Measurements from ENCODE around the gene POGK.

GRCh38 chr1:166859597-166859996 is 20.3 kb downstream of the POGK start:
- TF ChIP-seq ZNF140 (tag by site-specific recombination; IDR thresholded peaks at IDR 0.05), result no peak
- TF ChIP-seq CTCF (tag by site-specific recombination; IDR thresholded peaks at IDR 0.05), result no peak
- no peak for TF ChIP-seq ZBTB11 (tag by site-specific recombination; conservative IDR thresholded peaks at IDR 0.05; ENCODE audit: low read depth)
- TF ChIP-seq WT1 (tag by site-specific recombination; IDR thresholded peaks at IDR 0.05), result no peak
- TF ChIP-seq ZNF423 (tag by site-specific recombination; IDR thresholded peaks at IDR 0.05), result no peak
- TF ChIP-seq ZFHX2 (tag by site-specific recombination; conservative IDR thresholded peaks at IDR 0.05), result no peak

Measured in HEK293 (cell line).